Pancreas (tissue), 10 donors: ENCODE measurements around the gene MGMT. TPM values are rescaled to one million over a fixed set of nuclear protein-coding genes. Genes with fewer than 3 reads are reported as not detected.
A peak's percentile ranks its signal among the peaks of the same experiment; 100 is the strongest.

ENCODE experiments used
- ATAC-seq, 4 donors: fragments of 200-7000 bp; cut with Tn5 transposase; one replicate each; pipeline versions ENCODE4 v1.8.0 to v1.9.1; 2020; ENCODE audit warnings: mild to moderate bottlenecking in 4 of 4, moderate library complexity in 4 of 4
- DNase-seq, 6 donors: peaks; one replicate each; pipeline ENCODE4 v3.0.0-alpha.2; 2020
- FAIRE-seq: peaks from 2 replicates; lab custom pipeline; 2012; peaks lifted over from hg19 to GRCh38; lab: Jason Lieb, UNC
- H3K27ac ChIP-seq, 4 donors: fragments of 200-600 bp; sonication (generic); 1 replicate in 3 of 4; 2 replicates in 1 of 4; pipeline versions ENCODE4 v1.5.0 to v1.8.0; 2020
- H3K27me3 ChIP-seq, 4 donors: fragments of 200-600 bp; one replicate each; pipeline ENCODE4 v1.8.0; 2021
- H3K36me3 ChIP-seq, 3 donors: fragments of 200-600 bp; sonication (generic) in 1 of 3; one replicate each; pipeline versions ENCODE4 v1.5.0 to v1.8.0; 2020 to 2021
- H3K4me1 ChIP-seq, 3 donors: fragments of 200-600 bp; one replicate each; pipeline ENCODE4 v1.8.0; 2021
- H3K4me3 ChIP-seq, 4 donors: fragments of 200-600 bp; sonication (generic) in 2 of 4; one replicate each; pipeline versions ENCODE4 v1.5.0 to v1.8.0; 2020 to 2021
- H3K9me3 ChIP-seq, 4 donors: fragments of 200-600 bp; one replicate each; pipeline ENCODE4 v1.8.0; 2021
- WGBS, 2 donors: extraction: QIAGEN DNeasy Blood & Tissue Kit; methylation state at CpG; one replicate each; pipeline ENCODE4 v1.1.7; 2013; 5-methylcytosine and 5-hydroxymethylcytosine counted together
- intact Hi-C, 3 donors: fragments of 100-400 bp; cut with DNase I; formaldehyde crosslinking; loops; one replicate each; pipeline versions ENCODE4 v1.11.1 to v1.14.2; 2022
- polyA plus RNA-seq, 2 donors: library from polyadenylated mRNA; stranded (reverse); fragments of 200-250 nt; gene quantifications; one replicate each; pipeline ENCODE4 v1.2.3, GENCODE V29; 2013
- total RNA-seq, 6 donors: library from RNA; stranded (reverse); fragmentation: NEBNext Ultra II Directional in 4 of 6; extraction: Animal tissue kit (Norgen Biotek cat#: 25700) in 4 of 6; gene quantifications; one replicate each; pipeline versions ENCODE4 v1.2.1 to v1.2.4, GENCODE V29; 2021 to 2023
- TF ChIP-seq, protein P1 (sequence below), 4 donors: fragments of 200-600 bp; sonication (generic) in 3 of 4; IDR thresholded peaks; one replicate each; pipeline versions ENCODE4 v1.5.0 to v1.8.0; 2021; ENCODE audit warnings: antibody characterized with exemption in 4 of 4
- donor health status: healthy with polysubstance abuse.
- donor health status: DM: no; HTN: no; CAD: no; lungs with moderate emphysema.
- donor health status: DM: no; HTN: no; CAD: no.
- donor health status: control.
- donor health status: control.
- donor health status: Bipolar disorder and iron deficiency.
- donor health status: DM: yes; HTN: yes; CAD: no.
- donor health status: DM: no; HTN: no; CAD: no.
- donor health status: DM: no; HTN: no; CAD: no.
- donor health status: DM: yes; HTN: yes; CAD: no.

MGMT gene
- total and polyA plus RNA-seq, 8 donors = 9.1 to 18.6 (median 12.0) TPM

DNA sequence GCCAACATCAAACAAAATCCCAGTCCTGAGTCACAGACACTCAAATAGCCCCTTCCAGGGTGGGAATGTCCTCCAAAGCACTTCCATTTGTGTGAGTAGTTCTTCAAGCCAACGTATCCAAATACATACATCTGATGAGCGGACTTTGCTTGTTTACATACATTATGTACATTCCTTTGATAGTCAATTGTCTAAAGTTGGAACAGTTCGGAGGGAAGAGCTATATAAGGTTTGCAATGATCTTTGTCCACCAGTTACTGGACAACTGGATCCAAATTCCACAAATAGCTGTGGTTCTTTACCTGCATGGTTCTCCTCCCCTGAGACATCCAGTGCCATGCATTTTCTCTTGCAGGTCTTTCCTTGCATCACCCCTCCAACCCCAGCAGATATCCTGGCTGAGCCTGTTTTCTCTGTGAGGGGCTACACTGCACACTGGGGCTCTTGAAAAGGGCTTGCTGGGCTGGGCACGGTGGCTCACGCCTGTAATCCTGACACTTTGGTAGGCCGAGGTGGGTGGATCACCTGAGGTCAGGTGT is 4.7 kb upstream of the MGMT start:
- no peaks in the 10 kb centered on the region for H3K27me3 ChIP-seq
- TF ChIP-seq, protein P1, sequence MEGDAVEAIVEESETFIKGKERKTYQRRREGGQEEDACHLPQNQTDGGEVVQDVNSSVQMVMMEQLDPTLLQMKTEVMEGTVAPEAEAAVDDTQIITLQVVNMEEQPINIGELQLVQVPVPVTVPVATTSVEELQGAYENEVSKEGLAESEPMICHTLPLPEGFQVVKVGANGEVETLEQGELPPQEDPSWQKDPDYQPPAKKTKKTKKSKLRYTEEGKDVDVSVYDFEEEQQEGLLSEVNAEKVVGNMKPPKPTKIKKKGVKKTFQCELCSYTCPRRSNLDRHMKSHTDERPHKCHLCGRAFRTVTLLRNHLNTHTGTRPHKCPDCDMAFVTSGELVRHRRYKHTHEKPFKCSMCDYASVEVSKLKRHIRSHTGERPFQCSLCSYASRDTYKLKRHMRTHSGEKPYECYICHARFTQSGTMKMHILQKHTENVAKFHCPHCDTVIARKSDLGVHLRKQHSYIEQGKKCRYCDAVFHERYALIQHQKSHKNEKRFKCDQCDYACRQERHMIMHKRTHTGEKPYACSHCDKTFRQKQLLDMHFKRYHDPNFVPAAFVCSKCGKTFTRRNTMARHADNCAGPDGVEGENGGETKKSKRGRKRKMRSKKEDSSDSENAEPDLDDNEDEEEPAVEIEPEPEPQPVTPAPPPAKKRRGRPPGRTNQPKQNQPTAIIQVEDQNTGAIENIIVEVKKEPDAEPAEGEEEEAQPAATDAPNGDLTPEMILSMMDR (IDR thresholded peaks at IDR 0.05) = no peak
- H3K9me3 ChIP-seq = no peaks in the 10 kb centered on the region
- H3K36me3 ChIP-seq = no peaks in the 10 kb centered on the region
- H3K4me1 ChIP-seq = peaks cover 0 to 5% (median 0%) of the 10 kb centered on the region in 3 donors
- WGBS, 2 donors = 78 to 88% methylated on average over 6 of the region's 6 CpGs
- DNase-seq = no peak
- no peak overlapping the region for H3K4me3 ChIP-seq
- FAIRE-seq = no peak
- intact Hi-C loops = no loop called here
- H3K27ac ChIP-seq = no peak overlapping the region
- ATAC-seq = no peak

DNA sequence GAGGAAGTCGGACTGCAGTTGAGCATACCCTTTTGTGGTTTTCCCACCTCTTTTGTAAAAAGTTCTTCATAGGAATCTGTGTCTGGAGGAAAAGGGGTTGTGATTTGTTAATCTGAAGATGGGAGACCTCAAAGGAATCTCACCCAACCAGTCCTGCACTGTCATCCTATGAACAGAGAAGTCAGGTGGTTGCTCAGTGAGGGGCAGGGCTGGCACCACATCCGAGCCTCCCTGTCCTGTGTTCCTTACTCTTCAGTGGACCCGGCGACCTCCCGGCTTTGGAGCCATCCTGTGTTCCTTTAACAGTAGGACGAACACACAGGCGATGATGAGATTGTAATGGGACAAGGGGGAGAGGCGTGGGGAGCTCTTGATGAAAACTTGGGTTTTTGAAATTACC is 2.8 kb upstream of the MGMT start:
- no peaks in the 10 kb centered on the region for H3K27me3 ChIP-seq
- 71 to 83% methylated on average over 8 of the region's 8 CpGs for WGBS, 2 donors
- FAIRE-seq (no peak), DNase-seq (no peak), ATAC-seq (no peak)
- H3K9me3 ChIP-seq = no peaks in the 10 kb centered on the region
- TF ChIP-seq, protein P1 (IDR thresholded peaks at IDR 0.05) = no peak
- peaks cover 0 to 5% (median 0%) of the 10 kb centered on the region in 3 donors for H3K4me1 ChIP-seq
- H3K4me3 ChIP-seq = no peak overlapping the region
- no peak overlapping the region for H3K27ac ChIP-seq
- intact Hi-C loops = no loop called here
- no peaks in the 10 kb centered on the region for H3K36me3 ChIP-seq

DNA sequence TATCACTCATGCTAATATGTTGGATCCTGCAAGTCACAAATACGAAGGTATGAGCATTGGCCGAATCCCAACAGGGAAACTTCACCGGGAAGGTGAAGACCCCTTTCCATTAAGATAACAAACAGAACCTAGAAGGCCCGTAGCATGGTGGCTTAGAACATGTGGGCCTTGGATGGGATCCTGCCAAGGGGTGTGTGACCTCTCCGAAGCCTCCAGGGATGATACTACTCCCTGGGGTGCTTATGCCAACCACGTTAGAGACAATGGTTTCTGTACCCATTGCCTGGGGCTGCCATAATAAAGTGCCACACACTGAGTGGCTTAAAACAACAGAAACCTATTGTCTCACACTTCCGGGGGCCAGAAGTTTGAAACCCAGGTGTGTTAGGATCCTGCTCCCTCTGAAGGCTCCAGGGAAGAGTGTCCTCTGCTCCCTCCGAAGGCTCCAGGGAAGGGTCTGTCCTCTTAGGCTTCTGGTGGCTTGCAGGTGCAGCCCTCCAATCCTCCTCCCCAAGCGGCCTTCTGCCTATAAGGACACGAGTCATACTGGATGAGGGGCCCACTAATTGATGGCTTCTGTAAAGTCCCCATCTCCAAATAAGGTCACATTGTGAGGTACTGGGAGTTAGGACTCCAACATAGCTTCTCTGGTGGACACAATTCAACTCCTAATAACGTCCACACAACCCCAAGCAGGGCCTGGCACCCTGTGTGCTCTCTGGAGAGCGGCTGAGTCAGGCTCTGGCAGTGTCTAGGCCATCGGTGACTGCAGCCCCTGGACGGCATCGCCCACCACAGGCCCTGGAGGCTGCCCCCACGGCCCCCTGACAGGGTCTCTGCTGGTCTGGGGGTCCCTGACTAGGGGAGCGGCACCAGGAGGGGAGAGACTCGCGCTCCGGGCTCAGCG is 992 bp upstream of the MGMT start:
- H3K27me3 ChIP-seq = no peaks in the 10 kb centered on the region
- FAIRE-seq (no peak), DNase-seq (no peak), ATAC-seq (peak in 1 of 4 donors; percentile 2)
- H3K4me1 ChIP-seq = peaks cover 0 to 6% (median 5%) of the 10 kb centered on the region in 3 donors
- no peaks in the 10 kb centered on the region for H3K36me3 ChIP-seq
- intact Hi-C loops = no loop called here
- peak overlapping the region in 2 of 4 donors; percentile 4 to 18 for H3K27ac ChIP-seq
- H3K4me3 ChIP-seq = peak overlapping the region; percentile 36 to 88 (median 70)
- no peaks in the 10 kb centered on the region for H3K9me3 ChIP-seq
- TF ChIP-seq, protein P1 (IDR thresholded peaks at IDR 0.05) = no peak
- 75 to 77% methylated on average over 21 of the region's 21 CpGs for WGBS, 2 donors

DNA sequence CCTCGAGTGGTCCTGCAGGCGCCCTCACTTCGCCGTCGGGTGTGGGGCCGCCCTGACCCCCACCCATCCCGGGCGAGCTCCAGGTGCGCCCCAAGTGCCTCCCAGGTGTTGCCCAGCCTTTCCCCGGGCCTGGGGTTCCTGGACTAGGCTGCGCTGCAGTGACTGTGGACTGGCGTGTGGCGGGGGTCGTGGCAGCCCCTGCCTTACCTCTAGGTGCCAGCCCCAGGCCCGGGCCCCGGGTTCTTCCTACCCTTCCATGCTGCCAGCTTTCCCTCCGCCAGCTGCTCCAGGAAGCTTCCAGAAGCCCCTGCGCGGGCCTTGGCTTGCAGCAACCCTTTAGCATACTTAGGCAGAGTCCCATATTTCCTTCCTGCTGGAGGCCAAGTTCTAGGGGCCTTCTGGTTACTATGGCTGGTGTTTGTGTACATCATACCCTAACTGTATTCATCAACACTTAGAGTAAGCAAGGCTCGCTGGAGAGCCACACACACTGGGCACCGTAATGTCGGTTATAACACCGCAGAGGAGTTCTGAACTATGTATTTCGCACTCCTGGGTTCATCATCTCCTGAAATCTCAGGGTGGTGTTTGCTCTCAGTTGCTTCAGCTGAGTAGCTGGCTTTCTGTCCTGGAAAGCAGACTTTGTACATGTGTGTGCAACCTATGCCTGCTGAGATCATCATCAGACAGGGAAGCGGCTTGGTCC is 471 bp downstream of the MGMT start:
- H3K27me3 ChIP-seq = no peaks in the 10 kb centered on the region
- peak in 4 of 6 donors; percentile 14 to 86 (median 51) for DNase-seq
- H3K4me1 ChIP-seq = peaks cover 0 to 6% (median 5%) of the 10 kb centered on the region in 3 donors
- H3K4me3 ChIP-seq = peak overlapping the region; percentile 30 to 93 (median 82)
- TF ChIP-seq, protein P1 (IDR thresholded peaks at IDR 0.05) = no peak
- WGBS, 2 donors = 38 to 41% methylated on average over 15 to 25 of the region's 25 CpGs
- H3K9me3 ChIP-seq = no peaks in the 10 kb centered on the region
- peak; percentile 9 to 50 (median 36) for ATAC-seq
- peak overlapping the region; percentile 23 to 78 (median 58) for H3K27ac ChIP-seq
- H3K36me3 ChIP-seq = no peaks in the 10 kb centered on the region
- intact Hi-C loops = no loop called here
- no peak for FAIRE-seq
